ENCODE results near the gene SPTBN5.
"Not testable (repeated sequence)": the region's sequence is repeated elsewhere in the genome, so short reads cannot be mapped to it uniquely, and the experiment has no call there.

SPTBN5 gene

GRCh38 chr15:41834096-41834495 is 59.8 kb downstream of the SPTBN5 start:
- Histone ChIP-seq H3K27ac (ENCODE audit: low read length) (no peak overlapping the region), H4K20me1 (ENCODE audit: insufficient read depth, low read length) (no peaks in the 10 kb centered on the region), H3K79me2 (ENCODE audit: low read length) (no peaks in the 10 kb centered on the region), H2AFZ (ENCODE audit: low read depth, low read length) (no peak overlapping the region), H3K4me3 (ENCODE audit: low read length) (no peak overlapping the region), H3K4me1 (ENCODE audit: low read length) (no peaks in the 10 kb centered on the region), H3K9ac (ENCODE audit: low read length) (no peak overlapping the region), H3K9me3 (ENCODE audit: insufficient read depth, low read length) (no peaks in the 10 kb centered on the region), H3K27me3 (ENCODE audit: low read depth, low read length) (no peaks in the 10 kb centered on the region), H3K4me2 (ENCODE audit: low read length) (no peak overlapping the region), H3K36me3 (replicated peaks; ENCODE audit: low read depth, low read length) (no peaks in the 10 kb centered on the region)
- no peak for TF ChIP-seq EZH2phosphoT487 (IDR thresholded peaks at IDR 0.05; ENCODE audit: low read depth)
- TF ChIP-seq CTCF (IDR thresholded peaks at IDR 0.05; ENCODE audit: low read depth, low read length): no peak

GRCh38 chr15:41832875-41833274 is 61.0 kb downstream of the SPTBN5 start:
- Histone ChIP-seq H3K79me2 (ENCODE audit: low read length) (no peaks in the 10 kb centered on the region), H3K4me2 (ENCODE audit: low read length) (no peak overlapping the region), H3K4me1 (ENCODE audit: low read length) (peaks cover 5% of the 10 kb centered on the region; the same call in 1 of the 2 replicates), H3K27ac (ENCODE audit: low read length) (no peak overlapping the region), H3K9ac (ENCODE audit: low read length) (no peak overlapping the region), H2AFZ (ENCODE audit: low read depth, low read length) (no peak overlapping the region), H4K20me1 (ENCODE audit: insufficient read depth, low read length) (no peaks in the 10 kb centered on the region), H3K9me3 (ENCODE audit: insufficient read depth, low read length) (no peaks in the 10 kb centered on the region), H3K27me3 (ENCODE audit: low read depth, low read length) (no peaks in the 10 kb centered on the region), H3K36me3 (replicated peaks; ENCODE audit: low read depth, low read length) (no peaks in the 10 kb centered on the region), H3K4me3 (ENCODE audit: low read length) (no peak overlapping the region)
- TF ChIP-seq CTCF (IDR thresholded peaks at IDR 0.05; ENCODE audit: low read depth, low read length) (no peak), EZH2phosphoT487 (IDR thresholded peaks at IDR 0.05; ENCODE audit: low read depth) (no peak)

GRCh38 chr15:41832208-41832607 is 61.6 kb downstream of the SPTBN5 start:
- Histone ChIP-seq H3K9ac (ENCODE audit: low read length) (no peak overlapping the region), H3K36me3 (replicated peaks; ENCODE audit: low read depth, low read length) (no peaks in the 10 kb centered on the region), H3K4me3 (ENCODE audit: low read length) (no peak overlapping the region), H4K20me1 (ENCODE audit: insufficient read depth, low read length) (no peaks in the 10 kb centered on the region), H2AFZ (ENCODE audit: low read depth, low read length) (no peak overlapping the region), H3K4me2 (ENCODE audit: low read length) (no peak overlapping the region), H3K27ac (ENCODE audit: low read length) (no peak overlapping the region), H3K27me3 (ENCODE audit: low read depth, low read length) (no peaks in the 10 kb centered on the region), H3K4me1 (ENCODE audit: low read length) (peaks cover 5% of the 10 kb centered on the region; the same call in 1 of the 2 replicates), H3K9me3 (ENCODE audit: insufficient read depth, low read length) (no peaks in the 10 kb centered on the region), H3K79me2 (ENCODE audit: low read length) (no peaks in the 10 kb centered on the region)
- TF ChIP-seq EZH2phosphoT487 (IDR thresholded peaks at IDR 0.05; ENCODE audit: low read depth): no peak

GRCh38 chr15:41831291-41831690 is 62.6 kb downstream of the SPTBN5 start:
- not testable (repeated sequence) for H3K4me3 ChIP-seq (ENCODE audit: low read length); H2AFZ ChIP-seq (ENCODE audit: low read depth, low read length); H3K79me2 ChIP-seq (ENCODE audit: low read length); H3K4me2 ChIP-seq (ENCODE audit: low read length); H3K9me3 ChIP-seq (ENCODE audit: insufficient read depth, low read length); H3K27me3 ChIP-seq (ENCODE audit: low read depth, low read length); H4K20me1 ChIP-seq (ENCODE audit: insufficient read depth, low read length); H3K36me3 ChIP-seq (replicated peaks; ENCODE audit: low read depth, low read length); H3K27ac ChIP-seq (ENCODE audit: low read length); H3K9ac ChIP-seq (ENCODE audit: low read length); H3K4me1 ChIP-seq (ENCODE audit: low read length)

- Histone ChIP-seq H3K4me1 (ENCODE audit: low read length) (peaks cover 5% of the 10 kb centered on the region; the same call in 1 of the 2 replicates), H3K9ac (ENCODE audit: low read length) (no peak overlapping the region), H4K20me1 (ENCODE audit: insufficient read depth, low read length) (no peaks in the 10 kb centered on the region), H3K4me3 (ENCODE audit: low read length) (no peak overlapping the region), H3K27me3 (ENCODE audit: low read depth, low read length) (no peaks in the 10 kb centered on the region), H2AFZ (ENCODE audit: low read depth, low read length) (no peak overlapping the region), H3K9me3 (ENCODE audit: insufficient read depth, low read length) (no peaks in the 10 kb centered on the region), H3K36me3 (replicated peaks; ENCODE audit: low read depth, low read length) (no peaks in the 10 kb centered on the region), H3K4me2 (ENCODE audit: low read length) (no peak overlapping the region), H3K27ac (ENCODE audit: low read length) (no peak overlapping the region), H3K79me2 (ENCODE audit: low read length) (no peaks in the 10 kb centered on the region)
- no peak for TF ChIP-seq CTCF (IDR thresholded peaks at IDR 0.05; ENCODE audit: low read depth, low read length)
- no peak for TF ChIP-seq EZH2phosphoT487 (IDR thresholded peaks at IDR 0.05; ENCODE audit: low read depth)
These were observed 63.8 kb downstream of the SPTBN5 start for GRCh38 chr15:41829959-41830646.
